GM12875 (cell line): ENCODE measurements around the gene HIBCH.
"Not testable (repeated sequence)": the region's sequence is repeated elsewhere in the genome, so short reads cannot be mapped to it uniquely, and the experiment has no call there.

Source experiments
- H3K4me3 ChIP-seq: one replicate; pipeline ENCODE4 v1.5.1; 2011; ENCODE audit warnings: low read depth, low read length, control low read depth
- CTCF ChIP-seq: IDR thresholded peaks from 2 replicates; pipeline ENCODE4 v1.5.1; 2011; ENCODE audit warnings: low read depth, mild to moderate bottlenecking, control low read depth, inconsistent platforms, low read length, moderate library complexity, borderline replicate concordance; ENCODE audit not compliant: insufficient read depth

HIBCH gene

GRCh38 chr2:190318931-190319554 is 583 bp downstream of the HIBCH start:
- TF ChIP-seq CTCF: no peak

GRCh38 chr2:190318514-190318913 is 1.1 kb downstream of the HIBCH start:
- no peak for TF ChIP-seq CTCF
- no peak overlapping the region for H3K4me3 ChIP-seq

More at GRCh38 chr2:190318931-190319554, 583 bp downstream of the HIBCH start:
- peak overlapping the region; percentile 59 for H3K4me3 ChIP-seq

GRCh38 chr2:190315273-190315672 is 4.4 kb downstream of the HIBCH start:
- no peak overlapping the region for H3K4me3 ChIP-seq
- no peak for TF ChIP-seq CTCF

- no peak for TF ChIP-seq CTCF
- H3K4me3 ChIP-seq: no peak overlapping the region
Measured at GRCh38 chr2:190313880-190314279, 5.7 kb downstream of the HIBCH start.

- not testable (repeated sequence) for H3K4me3 ChIP-seq
Measured at GRCh38 chr2:190312635-190313025, 7.0 kb downstream of the HIBCH start.

GRCh38 chr2:190311893-190312634 is 7.6 kb downstream of the HIBCH start:
- TF ChIP-seq CTCF: no peak
- no peak overlapping the region for H3K4me3 ChIP-seq

GRCh38 chr2:190308031-190308430 is 11.6 kb downstream of the HIBCH start:
- TF ChIP-seq CTCF: no peak
- no peak overlapping the region for H3K4me3 ChIP-seq
